Heart left ventricle (tissue), 16 donors: Measurements from ENCODE around the gene OSBP2. TPM values are rescaled to one million over a fixed set of nuclear protein-coding genes. Genes with fewer than 3 reads are reported as not detected.

ENCODE experiments used
- ATAC-seq, 4 donors: fragments of 200-7000 bp; cut with Tn5 transposase; one replicate each; pipeline ENCODE4 v1.9.1; 2020 to 2022; ENCODE audit warnings: moderate library complexity in 4 of 4, mild to moderate bottlenecking in 3 of 4, moderate number of reproducible peaks in 1 of 4
- DNase-seq, 5 donors: peaks; one replicate each; pipeline ENCODE4 v3.0.0-alpha.2; 2020
- H3K27ac ChIP-seq, 12 donors: fragments of 200-600 bp; sonication (generic) in 4 of 12; one replicate each; pipeline versions ENCODE4 v1.5.0 to v1.8.0; 2016 to 2022; ENCODE audit warnings: mild to moderate bottlenecking in 2 of 12
- H3K27me3 ChIP-seq, 9 donors: fragments of 200-600 bp; sonication (generic) in 2 of 9; one replicate each; pipeline versions ENCODE4 v1.5.1 to v1.8.0; 2016 to 2022; ENCODE audit warnings: mild to moderate bottlenecking in 3 of 9
- H3K36me3 ChIP-seq, 9 donors: fragments of 200-600 bp; sonication (generic) in 2 of 9; one replicate each; pipeline versions ENCODE4 v1.5.0 to v1.8.0; 2018 to 2022; ENCODE audit warnings: mild to moderate bottlenecking in 2 of 9
- H3K4me1 ChIP-seq, 12 donors: fragments of 200-600 bp; sonication (generic) in 4 of 12; one replicate each; pipeline versions ENCODE4 v1.5.0 to v1.8.0; 2016 to 2022; ENCODE audit warnings: mild to moderate bottlenecking in 3 of 12
- H3K4me3 ChIP-seq, 12 donors: fragments of 200-600 bp; sonication (generic) in 4 of 12; one replicate each; pipeline versions ENCODE4 v1.5.0 to v1.8.0; 2017 to 2022; ENCODE audit warnings: mild to moderate bottlenecking in 9 of 12, moderate library complexity in 4 of 12
- H3K9me3 ChIP-seq, 12 donors: fragments of 200-600 bp; sonication (generic) in 4 of 12; one replicate each; pipeline versions ENCODE4 v1.5.0 to v1.8.0; 2016 to 2022; ENCODE audit warnings: mild to moderate bottlenecking in 1 of 12
- POLR2A ChIP-seq, 2 donors: fragments of 450-650 bp; IDR thresholded peaks; one replicate each; pipeline ENCODE4 v1.6.1; 2017; ENCODE audit warnings: antibody characterized with exemption in 2 of 2, mild to moderate bottlenecking in 2 of 2, moderate library complexity in 2 of 2
- WGBS, 4 donors: extraction: QIAGEN DNeasy Blood & Tissue Kit in 2 of 4; methylation state at CpG; one replicate each; pipeline versions ENCODE4 v1.1.5 to v1.1.7; 2013 to 2018; 5-methylcytosine and 5-hydroxymethylcytosine counted together
- intact Hi-C, 10 donors: fragments of 100-400 bp; cut with DNase I; formaldehyde crosslinking; loops; one replicate each; pipeline versions ENCODE4 v1.11.1 to v1.14.2; 2022
- polyA plus RNA-seq, 2 donors: library from polyadenylated mRNA; stranded (reverse); fragments of 200-250 nt; gene quantifications; one replicate each; pipeline ENCODE4 v1.2.3, GENCODE V29; 2013
- total RNA-seq, 9 donors: library from RNA; depleted of rRNA in 2 of 9; stranded (reverse); fragments of >200 nt in 2 of 9; fragmentation: NEBNext Ultra II Directional in 3 of 9; extraction: Animal tissue kit (Norgen Biotek cat#: 25700) in 3 of 9; gene quantifications; one replicate each; pipeline versions ENCODE4 v1.1.0 to v1.2.4, GENCODE V29; 2016 to 2023
- TF ChIP-seq, protein P1 (sequence below), 12 donors: fragments of 200-600 bp; sonication (generic) in 4 of 12; IDR thresholded peaks; one replicate each; pipeline versions ENCODE4 v1.5.0 to v1.8.0; 2018 to 2022; ENCODE audit warnings: antibody characterized with exemption in 12 of 12, mild to moderate bottlenecking in 5 of 12
- donor health status: ischemic (EF 13 %, LVEDD 7.1; RV severe dilation, severe dysfunction).
- donor health status: healthy with polysubstance abuse.
- donor health status: DM: no; HTN: yes; CAD: no.
- donor health status: DM: no; HTN: no; CAD: no.
- donor health status: ischemic (EF 25% LVEDD 6.9; RV normal size, moderate dysfunction).
- donor health status: ischemic (EF 25% LVEDD 5.7; RV mildly dilated, moderate dysfunction).
- donor health status: healthy.
- donor health status: DM: yes; HTN: yes; CAD: no.
- donor health status: ischemic (EF 35%, LVEDD 5.7; RV mildly dilated, moderate dysfunction).
- donor health status: nonischemic (EF 11% LVEDD 7.7; RV severe dilation, severe dysfunction).
- donor health status: DM: yes; HTN: yes; CAD: no.
- donor health status: PGD.
- donor health status: ischemic (EF 29% LVEDD 5.4; RV normal size, mild dysfunction).
- donor health status: nonischemic (EF 23%, LVEDD 6.1; RV moderate dilation, normal function).

Gene OSBP2
- total and polyA plus RNA-seq, 11 donors, result 2.0 to 23.5 (median 12.2) TPM

DNA sequence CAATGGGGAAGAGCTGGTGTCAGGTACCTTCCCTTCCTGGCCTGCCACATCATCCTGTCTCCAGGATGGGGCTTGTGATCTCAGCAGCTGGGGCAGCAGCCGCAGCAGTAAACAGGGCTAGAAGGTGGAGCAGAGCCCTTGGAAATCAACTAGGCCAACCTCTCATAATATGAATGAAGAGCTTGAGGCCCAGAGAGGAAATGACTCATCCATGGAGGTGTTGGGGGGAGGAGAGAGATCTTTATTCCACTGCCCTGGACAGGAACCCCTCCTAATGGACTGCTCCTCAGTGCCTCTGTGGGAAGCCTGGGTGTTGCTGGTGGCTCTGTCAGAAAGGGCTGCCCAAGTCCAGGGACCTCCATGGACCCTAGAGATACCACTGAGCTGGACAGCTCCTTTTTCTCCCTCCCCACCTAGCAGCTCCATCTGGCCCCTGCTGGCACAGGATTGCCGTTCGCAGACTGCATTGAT lies 111.8 kb downstream of the OSBP2 start:
- Histone ChIP-seq H3K4me1 (peaks cover 0 to 17% (median 13%) of the 10 kb centered on the region in 12 donors), H3K36me3 (no peaks in the 10 kb centered on the region), H3K9me3 (no peaks in the 10 kb centered on the region), H3K27ac (no peak overlapping the region), H3K27me3 (peaks cover 0 to 22% (median 0%) of the 10 kb centered on the region in 9 donors), H3K4me3 (no peak overlapping the region)
- no peak for ATAC-seq
- 44 to 64% (median 60%) methylated on average over 3 of the region's 3 CpGs for WGBS, 4 donors
- TF ChIP-seq, protein P1, sequence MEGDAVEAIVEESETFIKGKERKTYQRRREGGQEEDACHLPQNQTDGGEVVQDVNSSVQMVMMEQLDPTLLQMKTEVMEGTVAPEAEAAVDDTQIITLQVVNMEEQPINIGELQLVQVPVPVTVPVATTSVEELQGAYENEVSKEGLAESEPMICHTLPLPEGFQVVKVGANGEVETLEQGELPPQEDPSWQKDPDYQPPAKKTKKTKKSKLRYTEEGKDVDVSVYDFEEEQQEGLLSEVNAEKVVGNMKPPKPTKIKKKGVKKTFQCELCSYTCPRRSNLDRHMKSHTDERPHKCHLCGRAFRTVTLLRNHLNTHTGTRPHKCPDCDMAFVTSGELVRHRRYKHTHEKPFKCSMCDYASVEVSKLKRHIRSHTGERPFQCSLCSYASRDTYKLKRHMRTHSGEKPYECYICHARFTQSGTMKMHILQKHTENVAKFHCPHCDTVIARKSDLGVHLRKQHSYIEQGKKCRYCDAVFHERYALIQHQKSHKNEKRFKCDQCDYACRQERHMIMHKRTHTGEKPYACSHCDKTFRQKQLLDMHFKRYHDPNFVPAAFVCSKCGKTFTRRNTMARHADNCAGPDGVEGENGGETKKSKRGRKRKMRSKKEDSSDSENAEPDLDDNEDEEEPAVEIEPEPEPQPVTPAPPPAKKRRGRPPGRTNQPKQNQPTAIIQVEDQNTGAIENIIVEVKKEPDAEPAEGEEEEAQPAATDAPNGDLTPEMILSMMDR (IDR thresholded peaks at IDR 0.05), result no peak
- no peak for TF ChIP-seq POLR2A (IDR thresholded peaks at IDR 0.05)
- no peak for DNase-seq
- intact Hi-C loops, result loop anchor here in 2 of 10 donors (10.0 kb wide), 2 partner anchors 68 to 88 kb away; no protein-coding TSS in a partner anchor

DNA sequence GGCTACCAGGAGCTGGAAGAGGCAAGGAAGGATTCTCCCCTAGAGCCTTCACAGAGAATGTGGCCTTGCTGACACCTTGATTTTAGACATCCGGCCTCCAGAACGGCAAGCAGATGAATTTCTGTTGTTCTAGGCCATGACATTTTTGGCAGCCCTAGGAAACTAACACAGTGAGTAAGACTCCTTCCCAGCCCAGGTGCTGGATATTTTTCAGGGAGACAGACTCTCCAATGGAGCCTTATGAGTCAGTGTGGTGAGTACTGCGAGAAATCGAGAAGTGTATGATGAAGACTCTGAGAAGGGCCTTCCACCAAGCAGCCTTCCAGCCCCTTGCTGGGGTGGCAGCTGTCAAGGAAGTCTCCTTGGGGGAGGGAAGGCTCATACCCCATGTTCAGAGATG lies 114.4 kb downstream of the OSBP2 start:
- Histone ChIP-seq H3K4me1 (no peaks in the 10 kb centered on the region), H3K27me3 (peaks cover 0 to 3% (median 0%) of the 10 kb centered on the region in 9 donors), H3K36me3 (no peaks in the 10 kb centered on the region), H3K9me3 (no peaks in the 10 kb centered on the region), H3K27ac (no peak overlapping the region), H3K4me3 (no peak overlapping the region)
- no peak for DNase-seq
- WGBS, 4 donors, result 87 to 93% (median 90%) methylated on average over 4 of the region's 4 CpGs
- no peak for ATAC-seq
- intact Hi-C loops, result loop anchor here in 2 of 10 donors (10.0 kb wide), 2 partner anchors 66 to 86 kb away; no protein-coding TSS in a partner anchor
- TF ChIP-seq, protein P1 (IDR thresholded peaks at IDR 0.05), result no peak
- no peak for TF ChIP-seq POLR2A (IDR thresholded peaks at IDR 0.05)

DNA sequence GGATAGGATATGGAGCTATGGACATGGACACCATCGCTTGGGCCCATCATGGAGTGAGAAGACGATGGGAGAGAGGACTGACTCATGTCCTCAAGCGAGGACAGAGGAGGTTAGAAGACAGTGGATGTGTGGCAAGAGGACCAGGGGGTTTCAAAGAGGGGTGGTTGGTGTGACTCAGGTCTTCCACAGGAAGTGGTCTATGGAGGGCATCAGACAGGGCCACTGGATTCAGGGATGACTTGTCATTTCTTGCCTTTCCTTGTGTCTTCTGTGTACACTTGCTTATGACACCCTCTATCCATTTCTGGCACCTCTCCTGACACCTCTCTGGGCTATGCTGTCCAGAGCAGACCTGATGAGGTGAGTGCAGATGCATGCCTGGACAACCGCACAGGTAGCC lies 115.4 kb downstream of the OSBP2 start:
- 85 to 93% (median 90%) methylated on average over 4 of the region's 4 CpGs for WGBS, 4 donors
- H3K27ac ChIP-seq, result no peak overlapping the region
- intact Hi-C loops, result no loop called here
- ATAC-seq (no peak), DNase-seq (no peak)
- TF ChIP-seq, protein P1 (IDR thresholded peaks at IDR 0.05), result no peak
- no peak for TF ChIP-seq POLR2A (IDR thresholded peaks at IDR 0.05)
- no peaks in the 10 kb centered on the region for H3K4me1 ChIP-seq
- H3K27me3 ChIP-seq, result no peaks in the 10 kb centered on the region
- no peaks in the 10 kb centered on the region for H3K9me3 ChIP-seq
- H3K36me3 ChIP-seq, result no peaks in the 10 kb centered on the region
- H3K4me3 ChIP-seq, result no peak overlapping the region

DNA sequence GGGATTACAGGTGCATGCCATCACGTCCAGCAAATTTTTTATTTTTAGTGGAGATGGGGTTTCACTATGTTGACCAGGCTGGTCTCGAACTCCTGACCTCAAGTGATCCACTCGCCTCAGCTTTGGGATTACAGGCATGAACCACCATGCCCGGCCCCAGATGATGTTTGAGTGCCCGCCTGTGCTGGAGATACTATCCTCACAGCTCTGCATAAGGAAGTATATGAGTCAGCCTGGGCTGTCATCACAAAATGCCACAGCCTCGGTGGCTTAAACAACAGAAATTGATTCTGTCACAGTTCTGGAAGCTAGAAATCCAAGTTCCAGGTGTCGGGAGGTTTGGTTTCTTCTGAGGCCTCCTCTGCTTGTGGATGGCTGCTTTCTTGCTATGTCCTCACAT lies 119.3 kb downstream of the OSBP2 start:
- TF ChIP-seq POLR2A (IDR thresholded peaks at IDR 0.05), result no peak
- TF ChIP-seq, protein P1 (IDR thresholded peaks at IDR 0.05), result no peak

More for the DNA sequence above, 119.3 kb downstream of the OSBP2 start:
- Histone ChIP-seq H3K27me3 (peaks cover 0 to 2% (median 0%) of the 10 kb centered on the region in 9 donors), H3K9me3 (no peaks in the 10 kb centered on the region), H3K27ac (no peak overlapping the region), H3K4me1 (no peaks in the 10 kb centered on the region), H3K4me3 (no peak overlapping the region), H3K36me3 (no peaks in the 10 kb centered on the region)
- DNase-seq (no peak), ATAC-seq (no peak)
- WGBS, 4 donors, result 75 to 87% (median 84%) methylated on average over 7 of the region's 7 CpGs
- intact Hi-C loops, result no loop called here
